K562 (cell line): ENCODE measurements around the gene CTF1. TPM values are rescaled to one million over a fixed set of nuclear protein-coding genes. Genes with fewer than 3 reads are reported as not detected.
A peak's percentile ranks its signal among the peaks of the same experiment; 100 is the strongest.

Source experiments
- BMI1 ChIP-seq: fragments of 150-350 bp; IDR thresholded peaks from 2 replicates; pipeline ENCODE4 v1.6.1; 2014; ENCODE audit warnings: low read length
- CBX8 ChIP-seq: fragments of 200-600 bp; sonication (generic); IDR thresholded peaks from 2 replicates; pipeline ENCODE4 v1.6.1; 2012; ENCODE audit warnings: borderline replicate concordance, mixed run types, low read depth, mild to moderate bottlenecking, moderate library complexity, mixed read lengths, low read length, control low read depth, inconsistent platforms; ENCODE audit not compliant: poor library complexity, severe bottlenecking; ENCODE audit errors: extremely low read depth
- CHCHD3 ChIP-seq: fragments of 250-450 bp; sonication (Bioruptor Pico); IDR thresholded peaks from 2 replicates; pipeline ENCODE4 v2.1.2; 2022; ENCODE audit warnings: mild to moderate bottlenecking
- EP300 ChIP-seq: IDR thresholded peaks from 2 replicates; pipeline ENCODE4 v1.6.1; 2012; ENCODE audit warnings: low read length, improper control_type of control experiment
- GATA2 ChIP-seq: sonication (generic); formaldehyde crosslinking; IDR thresholded peaks from 2 replicates; pipeline ENCODE4 v1.4.0; 2020; ENCODE audit warnings: mild to moderate bottlenecking, missing genetic modification reagents
- MBD2 ChIP-seq: sonication (generic); IDR thresholded peaks from 2 replicates; pipeline ENCODE4 v1.6.1; 2016; ENCODE audit warnings: low read depth, borderline replicate concordance
- NELFE ChIP-seq: IDR thresholded peaks from 2 replicates; pipeline ENCODE4 v1.6.1; 2011; ENCODE audit warnings: mild to moderate bottlenecking; ENCODE audit not compliant: insufficient read depth, insufficient read length
- NR2F6 ChIP-seq: fragments of 450-650 bp; formaldehyde crosslinking; IDR thresholded peaks from 2 replicates; pipeline ENCODE4 v1.4.0; 2020; ENCODE audit warnings: mild to moderate bottlenecking
- RBM39 ChIP-seq: fragments of 200-400 bp; formaldehyde crosslinking; optimal IDR thresholded peaks from 2 replicates; pipeline ENCODE3; 2018; ENCODE audit warnings: low read depth, low read length
- RUNX1 ChIP-seq: sonication (generic); IDR thresholded peaks from 2 replicates; pipeline ENCODE4 v1.6.1; 2016; ENCODE audit warnings: antibody characterized with exemption, low read depth
- SETDB1 ChIP-seq: IDR thresholded peaks from one replicate; pipeline ENCODE4 v1.6.1; 2012; ENCODE audit warnings: low read length, control low read depth, inconsistent platforms
- ZNF12 ChIP-seq: sonication (generic); formaldehyde crosslinking; IDR thresholded peaks from 2 replicates; pipeline ENCODE4 v1.4.0; 2020; ENCODE audit warnings: mild to moderate bottlenecking, missing genetic modification reagents
- ZNF316 ChIP-seq: fragments of 450-650 bp; IDR thresholded peaks from 2 replicates; pipeline ENCODE4 v1.6.1; 2016
- polyA plus RNA-seq, 8 experiments: library from polyadenylated mRNA; depleted of rRNA in 4 of 8; stranded (reverse) in 5 of 8; unstranded in 3 of 8; fragments of >200 nt; fragmentation: Nextera tagmentation in 2 of 8; fragmentation: Illumina TruSeq in 1 of 8; extraction: Ambion mirVana in 2 of 8; extraction: Trizol in 1 of 8; gene quantifications; 2 replicates each; pipeline versions ENCODE4 v1.2.1 to v1.2.3, GENCODE V29; 2011 to 2014; ENCODE audit warnings: inconsistent platforms in 1 of 8, missing spikeins in 1 of 8
- total RNA-seq, 7 experiments: library from RNA; depleted of rRNA in 6 of 7; stranded (reverse); fragments of >200 nt in 6 of 7; fragmentation: Illumina TruSeq in 2 of 7; extraction: Trizol in 2 of 7; gene quantifications; 2 replicates each; pipeline versions ENCODE4 v1.2.1 to v1.2.3, GENCODE V29; 2011 to 2021; ENCODE audit warnings: low replicate concordance in 1 of 7
- TF ChIP-seq, protein P1 (sequence below): sonication (generic); formaldehyde crosslinking; IDR thresholded peaks from 2 replicates; pipeline ENCODE4 v1.8.0; 2022; ENCODE audit warnings: mild to moderate bottlenecking, low read depth, missing genetic modification reagents
- TF ChIP-seq, protein P2 (sequence below): fragments of 450-650 bp; IDR thresholded peaks from 2 replicates; pipeline ENCODE4 v1.6.1; 2016; ENCODE audit warnings: antibody characterized with exemption
- TF ChIP-seq, protein P3 (sequence below): sonication (generic); IDR thresholded peaks from 2 replicates; pipeline ENCODE4 v1.6.1; 2016
- TF ChIP-seq, protein P4 (sequence below), 2 experiments: fragments of 450-650 bp in 1 of 2; IDR thresholded peaks; 2 replicates each; pipeline ENCODE4 v1.6.1; 2011 to 2017; ENCODE audit warnings: low read depth in 2 of 2, antibody characterized with exemption in 1 of 2, borderline replicate concordance in 1 of 2, low read length in 1 of 2, mild to moderate bottlenecking in 1 of 2, mixed read lengths in 1 of 2; ENCODE audit not compliant: control insufficient read depth in 1 of 2
- TF ChIP-seq, protein P5 (sequence below): fragments of 250-450 bp; sonication (Bioruptor Pico); IDR thresholded peaks from 2 replicates; pipeline ENCODE4 v1.5.0; 2021; ENCODE audit warnings: mild to moderate bottlenecking, borderline replicate concordance

The CTF1 gene
- total and polyA plus RNA-seq, 9 of the 15 experiments (the other 6 are each of a cell fraction or from before 2014, with no cell fraction given) = 0.24 to 2.5 (median 0.44) TPM

DNA sequence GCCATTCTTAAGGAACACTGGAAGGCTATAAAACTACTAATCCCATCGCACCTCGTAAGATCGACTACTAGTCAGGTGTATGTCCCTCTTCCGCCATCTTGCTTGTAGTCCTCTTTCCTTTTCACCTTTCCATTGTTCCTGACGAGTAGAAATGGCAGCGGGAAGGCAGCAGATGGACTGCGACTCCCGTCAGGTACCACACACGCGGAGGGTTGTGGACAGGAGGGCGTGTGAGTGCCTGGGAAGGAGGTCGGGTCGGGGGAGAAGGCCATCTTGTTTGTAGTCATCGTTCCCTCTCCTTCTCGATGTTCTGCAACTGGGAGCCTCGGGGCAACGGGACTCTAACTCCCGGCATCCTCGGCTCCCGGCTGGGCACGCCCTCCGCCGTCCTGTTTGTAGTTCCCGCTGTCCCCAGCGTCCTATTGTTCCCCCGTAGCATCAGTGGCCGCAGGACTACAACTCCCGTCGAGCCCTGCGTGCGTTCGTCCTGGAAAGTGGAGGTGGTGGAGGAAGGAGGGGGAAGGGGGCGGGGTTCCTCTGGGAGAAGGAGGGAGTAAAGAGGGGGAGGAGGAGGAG is 26.6 kb downstream of the CTF1 start (continued):
- TF ChIP-seq, protein P1, sequence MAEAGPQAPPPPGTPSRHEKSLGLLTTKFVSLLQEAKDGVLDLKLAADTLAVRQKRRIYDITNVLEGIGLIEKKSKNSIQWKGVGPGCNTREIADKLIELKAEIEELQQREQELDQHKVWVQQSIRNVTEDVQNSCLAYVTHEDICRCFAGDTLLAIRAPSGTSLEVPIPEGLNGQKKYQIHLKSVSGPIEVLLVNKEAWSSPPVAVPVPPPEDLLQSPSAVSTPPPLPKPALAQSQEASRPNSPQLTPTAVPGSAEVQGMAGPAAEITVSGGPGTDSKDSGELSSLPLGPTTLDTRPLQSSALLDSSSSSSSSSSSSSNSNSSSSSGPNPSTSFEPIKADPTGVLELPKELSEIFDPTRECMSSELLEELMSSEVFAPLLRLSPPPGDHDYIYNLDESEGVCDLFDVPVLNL (CRISPR knock-in tag) = no peak; the same call in 1 of the 2 replicates
- TF ChIP-seq NR2F6 (CRISPR knock-in tag) (no peak), SETDB1 (no peak), MBD2 (peak; percentile 99), CBX8 (no peak), CHCHD3 (CRISPR knock-in tag) (no peak), ZNF12 (CRISPR knock-in tag) (no peak), ZNF316 (no peak), RBM39 (peak; percentile 68), RUNX1 (no peak), EP300 (no peak), GATA2 (no peak), NELFE (no peak), BMI1 (no peak)
- TF ChIP-seq, protein P2, sequence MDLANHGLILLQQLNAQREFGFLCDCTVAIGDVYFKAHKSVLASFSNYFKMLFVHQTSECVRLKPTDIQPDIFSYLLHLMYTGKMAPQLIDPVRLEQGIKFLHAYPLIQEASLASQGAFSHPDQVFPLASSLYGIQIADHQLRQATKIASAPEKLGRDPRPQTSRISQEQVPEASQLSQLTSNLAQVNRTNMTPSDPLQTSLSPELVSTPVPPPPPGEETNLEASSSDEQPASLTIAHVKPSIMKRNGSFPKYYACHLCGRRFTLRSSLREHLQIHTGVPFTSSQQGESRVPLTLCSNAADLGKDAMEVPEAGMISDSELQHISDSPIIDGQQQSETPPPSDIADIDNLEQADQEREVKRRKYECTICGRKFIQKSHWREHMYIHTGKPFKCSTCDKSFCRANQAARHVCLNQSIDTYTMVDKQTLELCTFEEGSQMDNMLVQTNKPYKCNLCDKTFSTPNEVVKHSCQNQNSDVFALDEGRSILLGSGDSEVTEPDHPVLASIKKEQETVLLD = 0 out of 2 replicates have a peak, but pooled peaks have one; percentile 61
- TF ChIP-seq, protein P3, sequence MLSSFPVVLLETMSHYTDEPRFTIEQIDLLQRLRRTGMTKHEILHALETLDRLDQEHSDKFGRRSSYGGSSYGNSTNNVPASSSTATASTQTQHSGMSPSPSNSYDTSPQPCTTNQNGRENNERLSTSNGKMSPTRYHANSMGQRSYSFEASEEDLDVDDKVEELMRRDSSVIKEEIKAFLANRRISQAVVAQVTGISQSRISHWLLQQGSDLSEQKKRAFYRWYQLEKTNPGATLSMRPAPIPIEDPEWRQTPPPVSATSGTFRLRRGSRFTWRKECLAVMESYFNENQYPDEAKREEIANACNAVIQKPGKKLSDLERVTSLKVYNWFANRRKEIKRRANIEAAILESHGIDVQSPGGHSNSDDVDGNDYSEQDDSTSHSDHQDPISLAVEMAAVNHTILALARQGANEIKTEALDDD = 0 out of 2 replicates have a peak, but pooled peaks have one; percentile 32
- TF ChIP-seq, protein P4, sequence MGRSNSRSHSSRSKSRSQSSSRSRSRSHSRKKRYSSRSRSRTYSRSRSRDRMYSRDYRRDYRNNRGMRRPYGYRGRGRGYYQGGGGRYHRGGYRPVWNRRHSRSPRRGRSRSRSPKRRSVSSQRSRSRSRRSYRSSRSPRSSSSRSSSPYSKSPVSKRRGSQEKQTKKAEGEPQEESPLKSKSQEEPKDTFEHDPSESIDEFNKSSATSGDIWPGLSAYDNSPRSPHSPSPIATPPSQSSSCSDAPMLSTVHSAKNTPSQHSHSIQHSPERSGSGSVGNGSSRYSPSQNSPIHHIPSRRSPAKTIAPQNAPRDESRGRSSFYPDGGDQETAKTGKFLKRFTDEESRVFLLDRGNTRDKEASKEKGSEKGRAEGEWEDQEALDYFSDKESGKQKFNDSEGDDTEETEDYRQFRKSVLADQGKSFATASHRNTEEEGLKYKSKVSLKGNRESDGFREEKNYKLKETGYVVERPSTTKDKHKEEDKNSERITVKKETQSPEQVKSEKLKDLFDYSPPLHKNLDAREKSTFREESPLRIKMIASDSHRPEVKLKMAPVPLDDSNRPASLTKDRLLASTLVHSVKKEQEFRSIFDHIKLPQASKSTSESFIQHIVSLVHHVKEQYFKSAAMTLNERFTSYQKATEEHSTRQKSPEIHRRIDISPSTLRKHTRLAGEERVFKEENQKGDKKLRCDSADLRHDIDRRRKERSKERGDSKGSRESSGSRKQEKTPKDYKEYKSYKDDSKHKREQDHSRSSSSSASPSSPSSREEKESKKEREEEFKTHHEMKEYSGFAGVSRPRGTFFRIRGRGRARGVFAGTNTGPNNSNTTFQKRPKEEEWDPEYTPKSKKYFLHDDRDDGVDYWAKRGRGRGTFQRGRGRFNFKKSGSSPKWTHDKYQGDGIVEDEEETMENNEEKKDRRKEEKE (IDR thresholded peaks at IDR 0.05; ENCODE audit: borderline replicate concordance in 1 of 2, control insufficient read depth in 1 of 2, low read depth in 2 of 2, low read length in 1 of 2) = no peak
- TF ChIP-seq, protein P5, sequence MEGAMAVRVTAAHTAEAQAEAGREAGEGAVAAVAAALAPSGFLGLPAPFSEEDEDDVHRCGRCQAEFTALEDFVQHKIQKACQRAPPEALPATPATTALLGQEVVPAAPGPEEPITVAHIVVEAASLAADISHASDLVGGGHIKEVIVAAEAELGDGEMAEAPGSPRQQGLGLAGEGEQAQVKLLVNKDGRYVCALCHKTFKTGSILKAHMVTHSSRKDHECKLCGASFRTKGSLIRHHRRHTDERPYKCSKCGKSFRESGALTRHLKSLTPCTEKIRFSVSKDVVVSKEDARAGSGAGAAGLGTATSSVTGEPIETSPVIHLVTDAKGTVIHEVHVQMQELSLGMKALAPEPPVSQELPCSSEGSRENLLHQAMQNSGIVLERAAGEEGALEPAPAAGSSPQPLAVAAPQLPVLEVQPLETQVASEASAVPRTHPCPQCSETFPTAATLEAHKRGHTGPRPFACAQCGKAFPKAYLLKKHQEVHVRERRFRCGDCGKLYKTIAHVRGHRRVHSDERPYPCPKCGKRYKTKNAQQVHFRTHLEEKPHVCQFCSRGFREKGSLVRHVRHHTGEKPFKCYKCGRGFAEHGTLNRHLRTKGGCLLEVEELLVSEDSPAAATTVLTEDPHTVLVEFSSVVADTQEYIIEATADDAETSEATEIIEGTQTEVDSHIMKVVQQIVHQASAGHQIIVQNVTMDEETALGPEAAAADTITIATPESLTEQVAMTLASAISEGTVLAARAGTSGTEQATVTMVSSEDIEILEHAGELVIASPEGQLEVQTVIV = no peak
